Neural progenitor cell (in vitro differentiated cells): Measurements from ENCODE around the gene XPR1.

Source experiments
- CTCF ChIP-seq: fragments of 200-600 bp; sonication (generic); IDR thresholded peaks from 2 replicates; pipeline ENCODE4 v1.5.1; 2017; ENCODE audit warnings: antibody characterized with exemption, mild to moderate bottlenecking
- EZH2phosphoT487 ChIP-seq: fragments of 200-600 bp; sonication (generic); IDR thresholded peaks from 2 replicates; pipeline ENCODE4 v1.6.1; 2017; ENCODE audit warnings: antibody characterized with exemption

- TF ChIP-seq CTCF (no peak), EZH2phosphoT487 (no peak)
Observed at GRCh38 chr1:180586671-180587155, 45.1 kb upstream of the XPR1 start.
